GM21447 (cell line): Measurements from ENCODE around the gene GNB4.

Experiments
- ATAC-seq: cut with Tn5 transposase; IDR thresholded peaks from one replicate; pipeline ENCODE4 v1.9.1; 2021; ENCODE audit not compliant: unreplicated experiment

Gene GNB4

DNA sequence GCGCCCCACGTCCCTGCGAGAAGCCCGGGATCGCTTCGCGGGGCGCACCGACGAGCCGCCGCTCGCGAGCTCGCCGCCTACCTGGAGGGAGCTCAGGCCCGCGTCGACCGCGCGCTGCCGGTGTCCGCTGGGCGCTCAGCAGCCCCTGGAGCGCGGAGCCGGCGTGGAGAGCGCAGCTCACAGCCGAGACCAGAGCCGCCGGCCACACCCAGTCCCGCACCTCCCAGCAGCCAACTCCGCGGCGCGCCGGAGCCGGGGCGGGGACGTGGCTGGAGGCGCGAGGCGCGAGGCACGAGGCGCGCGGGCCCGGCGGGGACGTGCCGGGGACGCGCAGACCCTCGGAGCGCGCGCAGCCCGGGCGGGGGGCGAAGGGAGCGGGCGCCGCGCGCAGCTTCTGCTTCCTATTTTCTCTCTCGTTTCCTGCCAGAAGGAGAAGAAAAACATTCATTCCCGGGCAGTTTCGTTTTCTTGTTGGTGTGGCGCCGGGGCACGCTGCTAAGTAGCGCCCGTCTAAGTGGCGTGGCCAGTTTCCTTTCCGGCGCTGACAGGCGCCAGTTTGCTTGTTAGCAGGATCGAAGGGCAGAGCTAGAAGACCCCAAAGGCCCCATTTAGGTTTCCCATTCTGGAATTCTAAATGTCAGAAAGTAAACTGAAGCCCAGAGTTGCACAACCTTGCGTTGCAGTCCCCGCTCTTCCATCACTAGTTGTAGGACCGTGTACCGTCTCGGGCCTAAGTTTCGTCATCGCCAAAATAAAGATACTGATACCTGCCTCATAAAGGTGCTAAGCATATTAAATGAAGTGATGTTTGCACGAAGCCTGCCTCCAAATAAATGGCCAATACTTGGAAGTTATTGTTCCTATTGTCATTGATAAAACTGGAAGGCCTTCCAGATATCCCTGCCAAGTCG, at the start of gene GNB4:
TSS of gene GNB4 (minus strand) at position 206 of the 911 bp plus-strand sequence. CDS start 25,270 bp downstream, outside the sequence.
- peak; percentile 63 for ATAC-seq

DNA sequence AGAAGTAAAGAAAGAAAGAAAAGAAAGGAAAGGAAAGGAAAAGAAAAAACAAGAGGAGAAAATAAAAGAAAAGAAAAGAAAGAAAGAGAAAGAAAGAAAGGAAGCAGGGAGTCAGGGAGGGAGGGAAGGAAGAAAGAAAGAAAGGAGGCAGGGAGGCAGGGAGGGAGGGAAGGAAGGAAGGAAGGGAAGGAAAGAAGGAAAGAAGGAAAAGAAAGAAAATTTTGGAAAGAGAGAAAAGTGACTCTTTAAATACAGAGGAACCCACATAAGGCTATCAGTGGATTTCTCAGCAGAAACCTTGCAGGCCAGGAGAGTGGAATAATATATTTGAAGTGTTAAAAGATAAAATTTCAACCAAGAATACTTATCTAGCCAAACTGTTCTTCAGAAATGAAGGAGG, 44.2 kb upstream of the GNB4 start:
- ATAC-seq, result no peak

DNA sequence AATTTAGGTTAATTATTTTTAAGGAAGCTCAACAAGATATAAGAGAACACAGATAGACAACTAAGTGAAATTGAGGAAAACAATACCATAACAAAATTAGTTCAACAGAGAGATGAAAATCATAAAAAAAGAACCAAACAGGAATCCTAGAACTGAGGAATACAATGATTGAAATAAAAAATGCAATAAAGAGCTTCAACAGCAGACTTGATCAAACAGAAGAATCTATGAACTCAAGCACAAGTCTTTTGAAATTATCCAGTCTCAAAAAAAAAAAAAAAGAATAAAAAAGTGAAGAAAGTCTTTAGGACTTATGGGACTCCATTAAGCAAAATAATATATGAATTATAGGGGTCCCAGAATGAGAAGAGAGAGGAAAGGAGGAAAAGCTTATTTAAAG, 42.0 kb upstream of the GNB4 start:
- ATAC-seq, result no peak

DNA sequence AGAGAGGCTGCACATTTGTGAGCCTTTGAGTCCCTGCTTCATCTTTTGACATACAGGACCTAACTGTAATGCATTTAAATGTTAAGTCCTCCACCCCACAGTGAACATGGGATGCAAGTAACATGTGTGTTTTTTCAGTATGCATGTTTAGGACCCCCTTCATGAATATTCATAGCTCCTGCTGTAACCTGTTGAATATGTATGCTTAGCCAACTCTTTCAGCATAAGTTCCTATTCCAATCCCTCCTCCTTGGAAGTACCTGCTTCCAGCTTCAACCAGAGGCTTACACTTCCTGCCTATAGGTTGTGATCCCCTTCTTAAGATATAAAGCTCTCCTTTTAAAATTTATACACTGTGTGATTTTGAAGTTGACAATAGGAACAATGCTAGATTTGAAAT, 36.9 kb upstream of the GNB4 start:
- no peak for ATAC-seq

DNA sequence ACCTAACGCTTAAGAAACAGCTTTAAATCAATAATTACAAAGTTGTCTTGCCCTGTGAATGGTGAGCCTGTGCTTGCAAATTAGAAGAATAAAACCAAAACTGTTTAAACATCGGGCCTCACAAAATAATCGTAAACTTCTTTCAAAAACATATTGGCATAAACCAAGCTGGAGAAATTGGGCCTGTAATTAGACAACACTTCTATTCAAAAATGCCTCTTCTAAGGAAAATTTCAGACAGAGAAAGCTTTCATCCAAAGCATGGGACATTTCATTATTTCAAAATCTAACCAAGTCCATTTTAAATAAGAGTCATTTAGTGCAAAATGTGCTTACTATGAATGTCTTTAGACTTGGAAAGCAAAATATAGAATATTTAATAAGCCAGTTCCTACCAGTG, 35.5 kb upstream of the GNB4 start:
- ATAC-seq, result no peak

DNA sequence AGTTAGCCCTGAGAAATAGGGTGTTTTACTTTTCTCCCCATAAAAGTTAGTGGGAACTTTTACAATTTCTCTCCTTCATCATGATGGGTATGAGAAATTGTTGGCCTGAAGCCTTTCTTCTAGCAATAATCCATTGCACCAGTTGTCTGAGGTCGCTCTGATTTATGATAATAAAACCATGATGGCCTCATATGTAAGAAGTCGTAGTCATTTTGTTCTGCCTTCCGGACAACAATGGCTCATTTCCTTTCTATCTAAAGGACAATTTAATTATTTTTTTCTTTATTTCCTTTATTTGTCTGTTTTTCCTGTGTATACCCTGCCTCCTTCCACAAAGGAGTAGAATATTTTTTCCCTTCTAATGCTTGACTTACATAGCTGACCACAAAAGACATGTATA, 31.6 kb upstream of the GNB4 start:
- no peak for ATAC-seq

DNA sequence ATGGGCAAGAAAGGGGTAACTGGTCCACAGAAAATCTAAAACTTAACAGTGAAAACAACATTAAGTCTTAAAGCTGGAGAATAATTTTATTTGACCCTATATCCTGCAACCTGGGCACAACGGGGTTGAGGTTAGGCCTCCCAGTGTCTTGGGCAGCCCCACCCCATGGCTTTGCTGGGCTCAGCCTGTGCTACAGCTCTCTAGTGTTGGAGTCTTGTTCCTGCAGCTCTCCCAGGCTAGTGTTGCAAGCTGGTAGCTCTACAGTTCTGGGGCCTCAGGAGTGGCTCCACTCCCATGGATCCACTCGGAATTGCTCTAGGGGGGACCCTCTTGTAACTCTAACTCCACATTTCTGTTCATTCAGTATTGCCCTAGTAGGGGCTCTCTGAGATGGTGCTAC, 24.9 kb upstream of the GNB4 start:
- no peak for ATAC-seq

DNA sequence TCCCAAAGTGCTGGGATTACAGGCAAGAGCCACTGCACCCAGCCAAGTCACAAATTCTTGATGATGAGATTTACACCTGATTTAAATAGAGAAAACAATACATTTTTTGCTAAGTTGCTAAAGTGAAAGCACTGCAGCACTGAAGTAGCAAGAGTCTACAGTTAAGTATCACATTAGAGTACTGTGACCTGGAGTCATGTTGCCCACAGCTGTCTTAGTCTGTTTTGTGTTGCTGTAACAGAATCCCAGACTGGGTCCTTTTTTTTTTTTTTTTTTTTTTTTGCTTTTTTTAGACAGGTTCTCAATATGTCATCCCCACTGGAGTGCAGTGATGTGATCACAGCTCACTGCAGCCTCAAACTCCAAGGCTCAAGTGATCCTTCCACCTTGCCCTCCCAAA, 23.2 kb upstream of the GNB4 start:
- ATAC-seq, result no peak

DNA sequence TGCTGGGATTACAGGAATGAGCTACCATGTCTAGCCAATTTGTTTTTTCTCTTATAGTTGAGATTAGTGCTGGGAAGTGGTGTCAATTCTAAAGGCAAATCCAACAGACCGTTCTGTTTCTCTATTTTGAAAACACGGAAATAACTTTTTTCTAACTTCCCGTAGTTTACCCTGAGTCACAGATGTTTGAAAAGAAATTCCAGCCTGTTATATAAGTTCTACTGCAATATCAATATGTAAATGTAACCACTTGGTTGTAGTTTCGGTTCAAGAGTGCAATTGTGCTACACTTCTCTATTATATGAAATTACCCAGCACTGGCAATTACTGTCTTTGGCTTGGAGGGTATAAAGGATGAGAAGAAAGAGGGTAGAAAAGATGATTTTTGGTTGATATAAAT, 22.3 kb upstream of the GNB4 start:
- ATAC-seq, result no peak

DNA sequence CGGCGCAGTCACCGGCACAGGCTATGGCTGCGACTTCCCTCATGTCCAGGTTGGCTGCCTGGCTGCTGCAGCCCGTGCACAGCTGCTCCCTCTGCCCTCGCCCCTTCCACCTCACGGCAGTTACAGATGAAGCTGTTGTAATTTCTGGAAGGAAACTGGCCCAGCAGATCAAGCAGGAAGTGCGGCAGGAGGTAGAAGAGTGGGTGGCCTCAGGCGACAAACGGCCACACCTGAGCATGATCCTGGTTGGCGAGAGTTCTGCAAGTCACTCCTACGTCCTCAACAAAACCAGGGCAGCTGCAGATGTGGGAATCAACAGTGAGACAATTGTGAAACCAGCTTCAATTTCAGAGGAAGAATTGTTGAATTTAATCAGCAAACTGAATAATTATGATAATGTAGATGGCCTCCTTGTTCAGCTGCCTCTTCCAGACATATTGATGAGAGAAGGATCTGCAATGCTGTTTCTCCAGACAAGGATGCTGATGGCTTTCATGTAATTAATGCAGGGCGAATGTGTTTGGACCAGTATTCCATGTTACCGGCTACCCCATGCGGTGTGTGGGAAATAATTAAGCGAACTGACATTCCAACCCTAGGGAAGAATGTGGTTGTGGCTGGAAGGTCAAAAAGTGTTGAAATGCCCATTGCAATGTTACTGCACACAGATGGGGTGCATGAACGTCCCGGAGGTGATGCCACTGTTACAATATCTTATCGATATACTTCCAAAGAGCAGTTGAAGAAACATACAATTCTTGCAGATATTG, 13.2 kb upstream of the GNB4 start:
- ATAC-seq, result peak; percentile 75

DNA sequence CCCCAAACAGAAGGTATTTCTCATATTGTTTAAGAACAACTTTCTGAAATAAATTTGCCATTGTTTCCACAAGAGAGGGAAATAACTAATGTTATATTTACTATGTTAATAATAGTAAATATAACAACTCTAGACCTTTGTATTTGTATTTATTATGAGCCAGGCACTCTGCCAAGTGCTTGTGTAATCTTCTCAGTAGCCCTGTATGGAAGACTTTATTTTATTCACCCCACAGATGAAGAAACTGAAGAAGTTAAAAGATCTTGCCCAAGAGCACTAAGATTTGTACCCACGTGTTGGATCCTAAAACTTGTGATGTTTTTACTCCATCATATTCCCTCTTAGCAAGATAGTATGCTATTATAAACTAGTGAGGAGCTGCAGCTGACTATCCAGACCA, 12.0 kb upstream of the GNB4 start:
- ATAC-seq, result no peak

DNA sequence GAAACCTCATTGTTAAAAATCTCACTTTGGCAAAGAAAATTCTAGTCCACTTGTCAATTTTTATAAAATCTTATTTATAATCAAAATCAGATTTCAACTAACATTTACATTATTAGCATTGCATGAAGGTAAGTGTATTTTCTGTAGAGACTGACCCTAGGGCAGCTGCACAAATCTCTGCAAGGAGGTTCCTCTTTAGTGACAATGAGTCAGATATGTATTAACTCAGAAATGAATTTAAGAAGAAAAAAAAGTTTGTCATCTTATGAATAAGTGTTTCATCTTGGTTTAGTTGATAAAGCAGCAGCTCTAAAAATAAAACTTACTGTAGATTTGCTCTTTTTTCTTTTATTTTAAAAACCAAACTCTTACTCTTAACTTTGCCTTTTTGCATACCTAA, 9.0 kb upstream of the GNB4 start:
- no peak for ATAC-seq

DNA sequence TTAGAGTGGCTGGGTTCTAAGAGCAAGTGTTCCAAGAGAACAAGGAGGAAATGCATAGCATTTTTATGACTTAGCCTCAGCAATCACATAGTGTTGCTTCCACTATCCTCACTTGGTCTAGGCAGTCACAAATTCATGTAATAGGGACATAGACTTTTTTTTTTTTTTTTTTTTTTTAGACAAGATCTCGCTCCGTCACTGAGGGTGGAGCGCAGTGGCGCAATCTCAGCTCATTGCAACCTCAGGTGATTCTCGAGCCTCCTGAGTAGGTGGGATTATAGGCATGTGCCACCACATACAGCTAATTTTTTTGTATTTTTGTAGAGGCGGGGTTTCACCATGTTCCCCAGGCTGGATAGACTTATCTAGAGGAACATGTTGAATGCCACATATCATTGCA, 4.7 kb upstream of the GNB4 start:
- ATAC-seq, result no peak

DNA sequence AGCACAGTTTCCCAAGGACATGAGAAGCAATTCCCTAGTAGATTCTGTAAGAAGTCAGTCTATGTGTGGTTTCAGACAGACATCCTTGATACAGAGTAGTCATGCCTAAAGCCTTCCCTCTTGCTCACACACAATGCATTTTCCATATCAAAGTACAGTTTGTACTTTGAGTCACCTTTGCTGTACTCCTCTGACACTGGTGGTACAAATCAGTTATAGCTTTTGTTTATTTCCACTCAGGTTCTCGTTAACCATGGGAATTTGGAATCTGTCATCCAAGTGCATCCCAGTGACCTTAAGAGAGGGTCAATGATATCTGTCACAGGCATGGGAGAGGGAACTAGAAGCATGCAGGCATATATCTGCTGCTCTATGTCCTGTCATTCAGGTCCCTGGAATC, 3.6 kb upstream of the GNB4 start:
- ATAC-seq, result no peak

DNA sequence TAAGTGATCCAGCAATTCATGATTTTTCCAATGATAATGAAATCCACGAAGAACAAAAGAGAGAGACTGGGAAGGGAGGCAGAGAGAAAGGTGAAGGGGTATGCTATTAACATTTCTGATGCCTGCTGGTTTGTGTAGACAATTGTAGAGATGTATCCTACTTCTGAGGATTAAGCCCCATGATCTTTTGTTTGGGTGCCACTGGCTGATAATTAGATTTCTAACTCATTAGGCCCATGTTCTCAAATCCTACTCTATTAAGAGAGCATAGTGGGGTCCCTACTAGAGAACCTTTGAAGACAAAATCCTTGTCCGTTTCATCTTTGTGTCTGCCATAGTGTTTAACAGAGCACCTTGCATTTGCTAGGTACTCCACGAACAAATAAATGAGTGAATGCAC, 2.7 kb upstream of the GNB4 start:
- ATAC-seq, result no peak

DNA sequence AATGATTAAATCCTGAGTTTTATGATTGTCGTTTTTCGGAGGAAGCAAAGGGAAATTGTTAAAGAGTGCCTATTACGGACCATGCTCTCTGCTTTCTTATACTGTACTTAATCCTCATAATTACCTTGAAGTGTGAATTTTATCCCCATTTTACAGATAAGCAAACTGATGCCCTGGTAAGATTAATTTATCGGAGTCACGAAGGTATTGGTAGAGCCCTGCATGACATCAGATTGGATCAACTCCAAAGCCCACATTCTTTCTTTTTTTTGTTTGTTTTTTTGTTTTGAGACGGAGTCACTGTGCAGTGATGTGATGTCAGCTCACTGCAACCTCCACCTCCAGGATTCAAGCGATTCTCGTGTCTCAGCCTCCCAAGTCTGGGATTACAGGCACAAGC, 1.6 kb upstream of the GNB4 start:
- no peak for ATAC-seq

DNA sequence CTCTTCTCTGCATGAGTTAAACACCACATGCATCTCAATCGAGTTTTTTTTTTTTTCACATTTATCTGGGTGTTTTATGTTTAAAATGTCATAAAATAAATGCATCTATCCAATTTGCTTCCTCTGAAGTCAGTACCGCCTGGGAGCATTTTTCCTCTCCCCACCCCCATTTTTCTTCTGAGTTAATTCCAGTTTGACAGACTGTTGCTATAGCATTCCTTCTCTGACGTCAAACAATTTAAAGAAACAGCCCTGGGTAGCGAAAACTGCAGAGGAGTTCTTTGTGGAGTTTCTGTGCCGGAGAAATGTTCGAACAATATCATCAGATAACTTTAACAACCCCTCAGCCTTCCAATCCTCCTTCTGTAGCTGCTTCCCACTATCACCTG, 900 bp upstream of the GNB4 start:
- no peak for ATAC-seq

DNA sequence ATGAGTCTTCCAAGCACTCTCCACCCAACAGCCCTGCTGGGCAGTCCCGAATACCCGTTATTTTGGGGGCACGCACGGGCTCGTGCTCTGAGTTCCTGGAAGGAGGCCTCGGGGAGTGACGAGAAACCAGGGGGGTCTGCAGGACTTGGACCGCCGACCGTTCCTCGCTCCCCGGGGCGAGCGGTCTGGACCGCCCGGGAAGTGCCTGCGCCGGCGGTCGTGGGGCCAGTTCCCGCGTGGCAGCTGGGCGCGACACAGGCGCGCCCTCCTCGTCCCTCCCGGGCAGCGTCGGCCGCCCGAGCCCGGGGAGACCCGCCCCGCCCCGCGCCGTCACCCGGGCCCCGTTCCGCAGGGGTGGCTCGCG, 387 bp downstream of the GNB4 start:
- ATAC-seq, result peak; percentile 38

DNA sequence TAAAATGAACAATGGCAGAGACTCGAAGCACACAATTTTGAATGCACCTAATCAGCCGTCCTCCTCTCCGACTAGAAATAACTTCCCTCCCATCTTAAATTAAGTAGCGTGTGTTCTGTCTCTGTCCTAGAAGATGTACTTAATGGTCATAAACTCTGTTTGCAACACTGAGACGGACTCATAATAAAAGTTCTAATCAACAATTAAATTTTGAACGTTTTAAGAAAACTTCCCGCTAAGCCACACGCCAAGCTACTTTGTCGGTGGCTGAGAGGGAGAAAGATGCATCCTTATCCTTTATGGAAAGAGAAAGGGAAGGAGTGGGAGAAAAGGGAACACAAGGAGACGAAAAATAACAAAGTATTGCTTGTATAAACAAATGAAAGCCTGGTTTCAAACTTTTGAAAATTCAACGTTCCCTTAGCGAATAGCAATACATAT, 989 bp downstream of the GNB4 start:
- no peak for ATAC-seq

DNA sequence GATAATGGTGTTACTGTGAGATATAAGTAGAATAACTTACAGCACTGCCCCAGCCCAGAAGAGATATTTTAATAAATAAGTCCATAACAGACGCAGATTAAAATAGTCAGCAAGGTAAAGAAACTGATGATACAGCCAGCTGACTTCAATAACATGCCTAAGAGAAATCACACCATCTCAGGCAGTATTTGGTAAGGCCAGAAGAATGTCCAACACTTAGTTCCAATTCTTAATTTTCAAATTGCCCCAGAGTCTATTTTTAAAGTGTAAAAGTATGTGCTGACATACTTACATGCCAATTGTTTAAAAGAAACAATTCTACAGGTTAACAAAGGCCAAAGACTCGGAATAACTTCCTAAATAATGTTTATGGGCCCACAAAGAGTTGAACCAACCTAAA, 1.6 kb downstream of the GNB4 start:
- no peak for ATAC-seq

DNA sequence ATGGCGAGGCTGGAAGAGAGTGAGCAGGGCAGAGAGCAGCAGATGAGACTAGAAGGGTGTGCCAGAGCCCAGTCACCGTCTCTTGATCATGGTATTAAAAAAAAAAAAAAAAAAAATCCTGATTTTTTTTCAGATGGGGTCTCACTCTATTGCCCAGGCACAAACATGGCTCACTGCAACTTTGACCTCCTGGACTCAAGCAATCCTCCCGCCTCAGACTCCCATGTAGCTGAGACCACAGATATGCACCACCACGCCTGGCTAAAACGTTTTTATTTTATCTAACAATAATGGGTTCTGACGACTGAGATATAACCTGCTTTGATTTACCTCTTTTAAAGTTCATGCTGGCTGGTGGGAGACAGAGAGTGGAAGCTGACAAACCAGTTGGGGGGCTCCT, 4.0 kb downstream of the GNB4 start:
- no peak for ATAC-seq

DNA sequence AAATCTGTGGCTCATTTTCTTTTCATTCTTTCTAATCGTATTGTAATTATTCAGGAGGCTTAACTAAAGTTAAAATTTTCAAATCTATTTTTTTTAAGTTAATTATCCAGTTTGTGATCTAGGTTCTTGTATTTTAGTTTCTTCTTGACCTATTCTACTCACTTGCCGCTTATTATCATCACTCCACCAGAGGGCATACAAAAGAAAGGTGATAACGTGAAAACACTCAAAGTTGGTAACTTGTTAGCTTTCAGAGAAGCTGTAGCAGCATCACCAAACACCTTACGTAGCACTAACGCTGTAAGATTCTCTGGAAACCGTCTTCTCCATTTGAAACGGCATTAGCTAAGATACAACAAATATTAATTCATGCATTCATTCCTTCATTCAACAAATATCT, 4.8 kb downstream of the GNB4 start:
- ATAC-seq, result no peak
